K562 (cell line): ENCODE data around the gene RAB6A. TPM values are rescaled to one million over a fixed set of nuclear protein-coding genes. Genes with fewer than 3 reads are reported as not detected.

Experiments used
- BRD4 ChIP-seq: fragments of 200-600 bp; sonication (generic); IDR thresholded peaks from 2 replicates; pipeline ENCODE4 v1.6.1; 2017; ENCODE audit warnings: inconsistent platforms
- GMEB1 ChIP-seq: fragments of 250-450 bp; sonication (Bioruptor Pico); IDR thresholded peaks from 2 replicates; pipeline ENCODE4 v1.4.0; 2020; ENCODE audit warnings: mild to moderate bottlenecking
- MYC ChIP-seq, 2 experiments: fragments of 250-450 bp in 1 of 2; sonication (Bioruptor Pico) in 1 of 2; IDR thresholded peaks; 2 replicates each; pipeline versions ENCODE4 v1.5.1 to v1.6.1; 2012 to 2021; ENCODE audit warnings: low read depth in 2 of 2, borderline replicate concordance in 1 of 2, improper control_type of control experiment in 1 of 2, low read length in 1 of 2, mild to moderate bottlenecking in 1 of 2, moderate library complexity in 1 of 2
- NR2C1 ChIP-seq, 2 experiments: fragments of 450-650 bp; IDR thresholded peaks; 2 replicates each; pipeline ENCODE4 v1.6.1; 2017; ENCODE audit warnings: mild to moderate bottlenecking in 2 of 2, antibody characterized with exemption in 1 of 2, inconsistent platforms in 1 of 2, missing compliant biosample characterization in 1 of 2, missing genetic modification characterization in 1 of 2
- SNAPC5 ChIP-seq: fragments of 250-450 bp; sonication (Bioruptor Pico); IDR thresholded peaks from 2 replicates; pipeline ENCODE4 v1.8.0; 2021; ENCODE audit warnings: moderate library complexity, mild to moderate bottlenecking, inconsistent platforms
- SP1 ChIP-seq: sonication (generic); formaldehyde crosslinking; IDR thresholded peaks from 2 replicates; pipeline ENCODE4 v1.8.1; 2022; ENCODE audit warnings: mild to moderate bottlenecking, missing genetic modification reagents
- ZNF766 ChIP-seq: fragments of 200-800 bp; sonication (Bioruptor generic); conservative IDR thresholded peaks from 2 replicates; pipeline ENCODE4 v1.6.1; 2016; ENCODE audit warnings: missing genetic modification characterization, missing compliant biosample characterization
- polyA plus RNA-seq, 8 experiments: library from polyadenylated mRNA; depleted of rRNA in 4 of 8; stranded (reverse) in 5 of 8; unstranded in 3 of 8; fragments of >200 nt; fragmentation: Nextera tagmentation in 2 of 8; fragmentation: Illumina TruSeq in 1 of 8; extraction: Ambion mirVana in 2 of 8; extraction: Trizol in 1 of 8; gene quantifications; 2 replicates each; pipeline versions ENCODE4 v1.2.1 to v1.2.3, GENCODE V29; 2011 to 2014; ENCODE audit warnings: inconsistent platforms in 1 of 8, missing spikeins in 1 of 8
- total RNA-seq, 7 experiments: library from RNA; depleted of rRNA in 6 of 7; stranded (reverse); fragments of >200 nt in 6 of 7; fragmentation: Illumina TruSeq in 2 of 7; extraction: Trizol in 2 of 7; gene quantifications; 2 replicates each; pipeline versions ENCODE4 v1.2.1 to v1.2.3, GENCODE V29; 2011 to 2021; ENCODE audit warnings: low replicate concordance in 1 of 7

RAB6A gene
- total and polyA plus RNA-seq, 9 of the 15 experiments (the other 6 are each of a cell fraction or from before 2014, with no cell fraction given) = 14.0 to 95.3 (median 45.4) TPM

GRCh38 chr11:73784080-73784634, 23.3 kb upstream of the RAB6A start (continued):
- peak; percentile 50; the same call in 1 of the 2 replicates for TF ChIP-seq SP1 (CRISPR knock-in tag)
- peak; percentile 55; the same call in 1 of the 2 replicates for TF ChIP-seq BRD4
- no peak for TF ChIP-seq SNAPC5 (CRISPR knock-in tag)
- TF ChIP-seq GMEB1 = peak; percentile 10; the same call in 1 of the 2 replicates
- 0 out of 2 replicates have a peak, but pooled peaks have one; percentile 36 for TF ChIP-seq ZNF766
- peak; percentile 69 for TF ChIP-seq MYC (IDR thresholded peaks at IDR 0.05; ENCODE audit: low read depth, low read length)
- TF ChIP-seq MYC (CRISPR knock-in tag; IDR thresholded peaks at IDR 0.05; ENCODE audit: borderline replicate concordance, low read depth) = peak; percentile 64; the same call in 1 of the 2 replicates
- TF ChIP-seq NR2C1 (IDR thresholded peaks at IDR 0.05) = no peak; the same call in 1 of the 2 replicates
- TF ChIP-seq NR2C1 (tag; IDR thresholded peaks at IDR 0.05) = peak; percentile 85
